Astrocyte (in vitro differentiated cells and primary cell): ENCODE data around the gene DIO1. TPM values are rescaled to one million over a fixed set of nuclear protein-coding genes. Genes with fewer than 3 reads are reported as not detected.
"Not testable (repeated sequence)": the region's sequence is repeated elsewhere in the genome, so short reads cannot be mapped to it uniquely, and the experiment has no call there.

Source experiments
- DNase-seq: peaks from one replicate; pipeline ENCODE4 v3.0.0-alpha.2; 2010; ENCODE audit warnings: low read depth
- FAIRE-seq: peaks from 2 replicates; lab custom pipeline; 2011; peaks lifted over from hg19 to GRCh38; lab: Jason Lieb, UNC
- H2AFZ ChIP-seq: 2 replicates; pipeline ENCODE4 v1.6.0; 2012; ENCODE audit warnings: low read depth, low read length, inconsistent platforms
- H3K27ac ChIP-seq: 2 replicates; pipeline ENCODE4 v1.5.1; 2011; ENCODE audit warnings: low read depth, low read length, inconsistent platforms
- H3K27me3 ChIP-seq: 2 replicates; pipeline ENCODE4 v1.6.0; 2011; ENCODE audit warnings: low read length, inconsistent platforms; ENCODE audit not compliant: insufficient read depth
- H3K36me3 ChIP-seq: 2 replicates; pipeline ENCODE4 v1.5.1; 2011; ENCODE audit warnings: low read length, inconsistent platforms; ENCODE audit not compliant: insufficient read depth
- H3K4me1 ChIP-seq: 2 replicates; pipeline ENCODE4 v1.5.1; 2011; ENCODE audit warnings: low read length, inconsistent platforms; ENCODE audit not compliant: insufficient read depth
- H3K4me2 ChIP-seq: 2 replicates; pipeline ENCODE4 v1.6.0; 2012; ENCODE audit warnings: low read length, inconsistent platforms
- H3K4me3 ChIP-seq: 2 replicates; pipeline ENCODE4 v1.5.1; 2011; ENCODE audit warnings: low read depth, mild to moderate bottlenecking, low read length, inconsistent platforms; ENCODE audit not compliant: insufficient read depth
- H3K79me2 ChIP-seq: 2 replicates; pipeline ENCODE4 v1.6.0; 2012; ENCODE audit warnings: mild to moderate bottlenecking, low read length, inconsistent platforms; ENCODE audit not compliant: insufficient read depth
- H3K9ac ChIP-seq: 2 replicates; pipeline ENCODE4 v1.6.0; 2012; ENCODE audit warnings: mild to moderate bottlenecking, low read length, inconsistent platforms
- H3K9me3 ChIP-seq: 2 replicates; pipeline ENCODE4 v1.5.1; 2012; ENCODE audit warnings: low read depth, mild to moderate bottlenecking, low read length, inconsistent platforms; ENCODE audit not compliant: insufficient read depth
- H4K20me1 ChIP-seq: 2 replicates; pipeline ENCODE4 v1.6.0; 2012; ENCODE audit warnings: low read length, inconsistent platforms; ENCODE audit not compliant: insufficient read depth
- H3K27ac Mint-ChIP-seq: one replicate; pipeline ENCODE4 v1.8.0; 2021; ENCODE audit warnings: mild to moderate bottlenecking, mixed read lengths; ENCODE audit not compliant: unreplicated experiment
- H3K27me3 Mint-ChIP-seq: one replicate; pipeline ENCODE4 v1.8.0; 2021; ENCODE audit warnings: low read depth, mixed read lengths; ENCODE audit not compliant: unreplicated experiment
- H3K36me3 Mint-ChIP-seq: one replicate; pipeline ENCODE4 v1.8.0; 2021; ENCODE audit warnings: low read depth, mixed read lengths; ENCODE audit not compliant: unreplicated experiment
- H3K4me1 Mint-ChIP-seq: one replicate; pipeline ENCODE4 v1.8.0; 2021; ENCODE audit warnings: low read depth, mixed read lengths; ENCODE audit not compliant: unreplicated experiment
- H3K4me3 Mint-ChIP-seq: one replicate; pipeline ENCODE4 v1.8.0; 2021; ENCODE audit warnings: mild to moderate bottlenecking, moderate library complexity, mixed read lengths; ENCODE audit not compliant: unreplicated experiment
- H3K9me3 Mint-ChIP-seq: one replicate; pipeline ENCODE4 v1.8.0; 2021; ENCODE audit warnings: mild to moderate bottlenecking, mixed read lengths; ENCODE audit not compliant: unreplicated experiment
- EZH2 ChIP-seq: IDR thresholded peaks from 2 replicates; pipeline ENCODE4 v1.6.1; 2012; ENCODE audit warnings: mild to moderate bottlenecking, low read length, inconsistent platforms; ENCODE audit not compliant: insufficient read depth
- total RNA-seq: library from RNA; stranded (reverse); gene quantifications from 2 replicates; pipeline ENCODE4 v1.2.1, GENCODE V29; 2021
- TF ChIP-seq, protein P1 (sequence below): IDR thresholded peaks from 2 replicates; pipeline ENCODE4 v1.5.1; 2011; ENCODE audit warnings: low read depth, mild to moderate bottlenecking, inconsistent platforms, low read length, moderate library complexity; ENCODE audit not compliant: insufficient read depth

Gene DIO1
- total RNA-seq, 1 donor from 2014 or later, result not detected

DNA sequence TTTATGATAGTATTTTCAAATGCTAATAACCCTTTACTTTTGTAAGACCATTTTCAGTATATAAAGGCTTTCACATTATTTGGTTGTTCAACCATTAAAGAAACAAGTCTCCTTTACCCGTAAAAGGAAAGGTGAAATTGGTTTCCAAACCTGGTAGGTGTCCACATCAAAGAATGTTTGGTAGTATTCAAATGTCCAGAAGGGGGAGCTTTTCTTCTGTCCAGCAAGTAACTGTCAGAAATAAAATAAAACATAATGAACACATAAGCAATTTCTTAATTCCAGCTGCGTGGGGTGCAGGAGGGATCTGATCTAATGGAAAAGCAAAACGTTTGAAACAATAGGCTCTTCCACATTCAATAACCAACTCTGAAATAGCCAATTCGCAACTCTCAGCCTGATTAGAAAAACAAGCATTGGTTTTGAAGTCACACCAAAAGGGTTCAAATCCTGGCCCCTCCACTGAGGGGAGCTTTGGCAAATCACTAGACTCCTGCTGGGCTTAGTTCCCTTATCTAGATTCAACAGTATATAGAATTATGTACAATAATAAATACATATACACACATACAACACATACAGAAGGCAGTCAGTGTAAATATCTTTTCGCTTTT is 15.4 kb upstream of the DIO1 start:
- no peak for FAIRE-seq
- no peaks in the 10 kb centered on the region for H3K27me3 ChIP-seq

DNA sequence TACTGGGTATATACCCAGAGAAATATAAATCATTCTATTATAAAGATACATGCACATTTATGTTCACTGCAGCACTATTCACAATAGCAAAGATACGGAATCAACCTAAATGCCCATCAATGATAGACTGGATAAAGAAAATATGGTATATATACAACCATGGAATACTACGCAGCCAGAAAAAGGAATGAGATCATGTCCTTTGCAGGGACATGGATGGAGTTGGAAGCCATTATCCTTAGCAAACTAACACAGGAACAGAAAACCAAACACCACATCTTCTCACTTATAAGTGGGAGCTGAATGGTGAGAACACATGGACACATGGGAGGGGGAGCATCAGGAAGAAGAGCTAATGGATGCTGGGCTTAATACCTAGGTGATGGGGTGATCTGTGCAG is 12.1 kb upstream of the DIO1 start:
- peaks cover 20% of the 10 kb centered on the region for H3K36me3 Mint-ChIP-seq
- H4K20me1 ChIP-seq, DNase-seq, FAIRE-seq, H3K79me2 ChIP-seq, H3K27ac Mint-ChIP-seq, H3K27me3 ChIP-seq, H3K27ac ChIP-seq, H3K9ac ChIP-seq, H3K9me3 ChIP-seq, H3K36me3 ChIP-seq, H3K4me3 Mint-ChIP-seq, H3K4me1 ChIP-seq, H3K4me3 ChIP-seq, H3K27me3 Mint-ChIP-seq, H2AFZ ChIP-seq, H3K9me3 Mint-ChIP-seq, H3K4me1 Mint-ChIP-seq, H3K4me2 ChIP-seq: not testable (repeated sequence)

More for the DNA sequence above, 15.4 kb upstream of the DIO1 start:
- no peaks in the 10 kb centered on the region for H3K4me1 ChIP-seq
- Mint-ChIP-seq H3K9me3 (no peaks in the 10 kb centered on the region), H3K36me3 (peaks cover 21% of the 10 kb centered on the region), H3K4me1 (no peaks in the 10 kb centered on the region), H3K27ac (no peak overlapping the region), H3K4me3 (no peak overlapping the region), H3K27me3 (no peaks in the 10 kb centered on the region)
- TF ChIP-seq EZH2, result no peak
- TF ChIP-seq, protein P1, sequence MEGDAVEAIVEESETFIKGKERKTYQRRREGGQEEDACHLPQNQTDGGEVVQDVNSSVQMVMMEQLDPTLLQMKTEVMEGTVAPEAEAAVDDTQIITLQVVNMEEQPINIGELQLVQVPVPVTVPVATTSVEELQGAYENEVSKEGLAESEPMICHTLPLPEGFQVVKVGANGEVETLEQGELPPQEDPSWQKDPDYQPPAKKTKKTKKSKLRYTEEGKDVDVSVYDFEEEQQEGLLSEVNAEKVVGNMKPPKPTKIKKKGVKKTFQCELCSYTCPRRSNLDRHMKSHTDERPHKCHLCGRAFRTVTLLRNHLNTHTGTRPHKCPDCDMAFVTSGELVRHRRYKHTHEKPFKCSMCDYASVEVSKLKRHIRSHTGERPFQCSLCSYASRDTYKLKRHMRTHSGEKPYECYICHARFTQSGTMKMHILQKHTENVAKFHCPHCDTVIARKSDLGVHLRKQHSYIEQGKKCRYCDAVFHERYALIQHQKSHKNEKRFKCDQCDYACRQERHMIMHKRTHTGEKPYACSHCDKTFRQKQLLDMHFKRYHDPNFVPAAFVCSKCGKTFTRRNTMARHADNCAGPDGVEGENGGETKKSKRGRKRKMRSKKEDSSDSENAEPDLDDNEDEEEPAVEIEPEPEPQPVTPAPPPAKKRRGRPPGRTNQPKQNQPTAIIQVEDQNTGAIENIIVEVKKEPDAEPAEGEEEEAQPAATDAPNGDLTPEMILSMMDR, result peak; percentile 71
- H3K27ac ChIP-seq, result no peak overlapping the region
- peaks cover 4% of the 10 kb centered on the region for H3K36me3 ChIP-seq
- no peaks in the 10 kb centered on the region for H4K20me1 ChIP-seq
- DNase-seq, result peak; percentile 39
- H3K4me2 ChIP-seq, result no peak overlapping the region
- H3K9ac ChIP-seq, result no peak overlapping the region
- H3K4me3 ChIP-seq, result no peak overlapping the region
- no peaks in the 10 kb centered on the region for H3K9me3 ChIP-seq
- H2AFZ ChIP-seq, result no peak overlapping the region
- no peaks in the 10 kb centered on the region for H3K79me2 ChIP-seq

DNA sequence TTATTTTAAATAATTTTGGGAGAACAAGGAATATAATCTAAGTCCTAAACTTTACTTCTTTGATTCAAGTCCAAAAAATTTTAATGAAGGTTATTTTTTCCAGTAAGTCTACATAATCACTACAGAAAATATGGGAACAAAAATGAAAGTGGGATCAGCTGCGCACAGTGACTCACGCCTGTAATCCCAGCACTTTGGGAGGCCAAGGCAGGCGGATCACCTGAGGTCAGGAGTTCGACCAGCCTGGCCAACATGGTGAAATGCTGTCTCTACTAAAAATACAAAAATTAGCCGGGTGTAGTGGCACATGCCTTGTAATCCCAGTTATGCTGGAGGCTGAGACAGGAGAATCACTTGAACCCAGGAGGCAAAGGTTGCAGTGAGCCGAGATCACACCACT is 10.4 kb upstream of the DIO1 start:
- not testable (repeated sequence) for H3K27me3 Mint-ChIP-seq

More for the DNA sequence above, 10.4 kb upstream of the DIO1 start:
- DNase-seq, H3K4me1 ChIP-seq, H3K27ac ChIP-seq, H3K9ac ChIP-seq, H3K9me3 ChIP-seq, H2AFZ ChIP-seq, H3K36me3 ChIP-seq, H3K79me2 ChIP-seq, H4K20me1 ChIP-seq, H3K27ac Mint-ChIP-seq, H3K4me3 ChIP-seq, FAIRE-seq, H3K4me1 Mint-ChIP-seq, H3K4me2 ChIP-seq, H3K27me3 ChIP-seq, H3K9me3 Mint-ChIP-seq, H3K4me3 Mint-ChIP-seq: not testable (repeated sequence)
- peaks cover 20% of the 10 kb centered on the region for H3K36me3 Mint-ChIP-seq
